Bronchial smooth muscle cell (primary cell): ENCODE results near the gene SRSF2. TPM values are rescaled to one million over a fixed set of nuclear protein-coding genes. Genes with fewer than 3 reads are reported as not detected.

Experiments
- total RNA-seq: library from RNA; depleted of rRNA; stranded (reverse); fragments of >200 nt; gene quantifications from 2 replicates; pipeline ENCODE4 v1.2.1, GENCODE V29; 2014

The SRSF2 gene
- 91.3 and 148 TPM in 2 replicates for total RNA-seq

GRCh38 chr17:76737082-76737675 is at the start of gene SRSF2:
SRSF2 (minus strand) TSS chr17:76737331; CDS start chr17:76737160, 171 bp downstream.

GRCh38 chr17:76737676-76738467 is 741 bp upstream of the SRSF2 start, which contains the start of gene MFSD11:
MFSD11 (plus strand) TSS chr17:76738119; CDS start chr17:76738353, 234 bp downstream.

GRCh38 chr17:76726776-76727718 is 10.1 kb downstream of the SRSF2 start, which contains the start of gene METTL23:
METTL23 (plus strand) TSS chr17:76726839; CDS start chr17:76729711, 2,872 bp downstream.

GRCh38 chr17:76726231-76726775 is 10.8 kb downstream of the SRSF2 start, which contains the start of gene JMJD6:
JMJD6 (minus strand) TSS chr17:76726606; CDS start chr17:76726475, 131 bp downstream.

GRCh38 chr17:76710863-76711611 is 26.1 kb downstream of the SRSF2 start, which contains the start of gene MXRA7:
MXRA7 (minus strand) TSS chr17:76710965; CDS start chr17:76710946, 19 bp downstream.

Other genes starting within 250 kb of the SRSF2 start
- gene RHBDF2, start 235.9 kb downstream of the SRSF2 start, total RNA-seq, result 1.1 and 3.0 TPM in 2 replicates
- 65.3 and 86.2 TPM in 2 replicates for gene CYGB, start 199.6 kb downstream of the SRSF2 start, total RNA-seq
- gene PRCD, start 197.3 kb downstream of the SRSF2 start, total RNA-seq, result 8.0 and 11.2 TPM in 2 replicates
- gene ST6GALNAC2, start 151.5 kb downstream of the SRSF2 start, total RNA-seq, result 1.0 and 1.4 TPM in 2 replicates
- gene ST6GALNAC1, start 93.6 kb downstream of the SRSF2 start, total RNA-seq, result not detected in 2 replicates
- gene MXRA7, start 26.4 kb downstream of the SRSF2 start, total RNA-seq, result 107 and 145 TPM in 2 replicates
- gene JMJD6, start 10.7 kb downstream of the SRSF2 start, total RNA-seq, result 10.7 and 13.7 TPM in 2 replicates
- 12.5 and 16.4 TPM in 2 replicates for gene METTL23, start 10.5 kb downstream of the SRSF2 start, total RNA-seq
- 23.1 and 25.1 TPM in 2 replicates for gene MFSD11, start 788 bp upstream of the SRSF2 start, total RNA-seq
- 0.32 and 0.77 TPM in 2 replicates for gene MGAT5B, start 131.1 kb upstream of the SRSF2 start, total RNA-seq